Gastrocnemius medialis (tissue), 4 donors: ENCODE results near the gene ARHGAP23.

Experiments
- POLR2A ChIP-seq, 2 donors: fragments of 450-650 bp; IDR thresholded peaks; one replicate each; pipeline ENCODE4 v1.6.1; 2017; ENCODE audit warnings: antibody characterized with exemption in 2 of 2, mild to moderate bottlenecking in 2 of 2, moderate library complexity in 2 of 2
- TF ChIP-seq, protein P1 (sequence below), 5 experiments: fragments of 450-650 bp in 3 of 5; fragments of 200-600 bp in 2 of 5; sonication (generic) in 2 of 5; IDR thresholded peaks in 4 of 5; conservative IDR thresholded peaks in 1 of 5; 1 replicate in 4 of 5; 2 replicates in 1 of 5; pipeline ENCODE4 v1.5.1; 2016 to 2019; ENCODE audit warnings: antibody characterized with exemption in 5 of 5, mild to moderate bottlenecking in 3 of 5, moderate library complexity in 3 of 5

DNA sequence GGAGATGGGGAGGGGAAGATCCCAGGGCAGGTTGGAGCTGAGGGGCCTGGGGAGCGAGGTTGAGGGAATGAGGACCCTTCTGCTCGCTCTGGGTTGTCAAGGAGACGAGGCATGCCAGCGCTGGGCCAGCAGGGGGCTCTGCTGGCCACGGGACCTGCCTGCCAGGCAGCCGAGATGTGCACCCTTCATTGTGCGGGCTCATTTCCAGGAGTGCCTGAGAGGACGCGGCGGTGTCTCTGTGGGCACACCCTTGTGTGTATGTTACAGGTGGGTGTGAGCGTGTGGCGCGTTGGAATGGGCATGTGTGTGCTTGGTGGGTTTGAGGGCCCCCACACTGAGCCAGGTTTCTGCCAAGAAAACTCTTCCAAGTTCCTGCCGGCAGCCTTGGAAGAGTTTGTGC, 15.9 kb downstream of the ARHGAP23 start:
- TF ChIP-seq, protein P1, sequence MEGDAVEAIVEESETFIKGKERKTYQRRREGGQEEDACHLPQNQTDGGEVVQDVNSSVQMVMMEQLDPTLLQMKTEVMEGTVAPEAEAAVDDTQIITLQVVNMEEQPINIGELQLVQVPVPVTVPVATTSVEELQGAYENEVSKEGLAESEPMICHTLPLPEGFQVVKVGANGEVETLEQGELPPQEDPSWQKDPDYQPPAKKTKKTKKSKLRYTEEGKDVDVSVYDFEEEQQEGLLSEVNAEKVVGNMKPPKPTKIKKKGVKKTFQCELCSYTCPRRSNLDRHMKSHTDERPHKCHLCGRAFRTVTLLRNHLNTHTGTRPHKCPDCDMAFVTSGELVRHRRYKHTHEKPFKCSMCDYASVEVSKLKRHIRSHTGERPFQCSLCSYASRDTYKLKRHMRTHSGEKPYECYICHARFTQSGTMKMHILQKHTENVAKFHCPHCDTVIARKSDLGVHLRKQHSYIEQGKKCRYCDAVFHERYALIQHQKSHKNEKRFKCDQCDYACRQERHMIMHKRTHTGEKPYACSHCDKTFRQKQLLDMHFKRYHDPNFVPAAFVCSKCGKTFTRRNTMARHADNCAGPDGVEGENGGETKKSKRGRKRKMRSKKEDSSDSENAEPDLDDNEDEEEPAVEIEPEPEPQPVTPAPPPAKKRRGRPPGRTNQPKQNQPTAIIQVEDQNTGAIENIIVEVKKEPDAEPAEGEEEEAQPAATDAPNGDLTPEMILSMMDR (IDR thresholded peaks at IDR 0.05 in 4 of 5, conservative IDR thresholded peaks at IDR 0.05 in 1 of 5) = peak; percentile 84 to 95 (median 93)
- TF ChIP-seq POLR2A (IDR thresholded peaks at IDR 0.05) = no peak
